Prostate gland (tissue), 2 donors: ENCODE results near the gene PRR5.

Source experiments
- POLR2A ChIP-seq: fragments of 450-650 bp; IDR thresholded peaks from one replicate; pipeline ENCODE4 v1.6.1; 2016; ENCODE audit warnings: antibody characterized with exemption, mild to moderate bottlenecking
- TF ChIP-seq, protein P1 (sequence below), 4 experiments: fragments of 200-600 bp in 2 of 4; fragments of 450-650 bp in 2 of 4; sonication (generic) in 2 of 4; IDR thresholded peaks; 1 replicate in 3 of 4; 2 replicates in 1 of 4; pipeline ENCODE4 v1.5.1; 2016 to 2019; ENCODE audit warnings: antibody characterized with exemption in 4 of 4, mild to moderate bottlenecking in 2 of 4, moderate library complexity in 2 of 4

DNA sequence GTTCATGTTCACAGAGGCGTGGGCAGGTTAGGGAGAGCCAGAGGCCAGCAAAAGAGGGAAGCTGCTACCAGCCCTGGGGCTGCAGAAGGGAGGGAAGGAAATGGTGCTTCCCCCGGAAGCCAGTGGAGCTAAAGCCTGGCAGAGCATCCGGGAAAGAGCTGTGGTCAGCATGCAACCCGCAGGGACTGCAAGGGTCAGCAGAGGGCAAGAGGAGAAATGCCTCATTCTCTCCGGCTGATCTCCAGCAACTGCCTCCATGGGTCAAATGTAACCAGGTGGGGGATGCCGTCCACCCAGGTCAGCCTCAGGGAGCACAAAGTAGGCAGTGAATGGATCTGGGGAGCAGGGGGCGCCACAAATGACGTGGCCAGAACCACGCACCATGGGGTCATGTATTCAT is 36.9 kb upstream of the PRR5 start:
- TF ChIP-seq, protein P1, sequence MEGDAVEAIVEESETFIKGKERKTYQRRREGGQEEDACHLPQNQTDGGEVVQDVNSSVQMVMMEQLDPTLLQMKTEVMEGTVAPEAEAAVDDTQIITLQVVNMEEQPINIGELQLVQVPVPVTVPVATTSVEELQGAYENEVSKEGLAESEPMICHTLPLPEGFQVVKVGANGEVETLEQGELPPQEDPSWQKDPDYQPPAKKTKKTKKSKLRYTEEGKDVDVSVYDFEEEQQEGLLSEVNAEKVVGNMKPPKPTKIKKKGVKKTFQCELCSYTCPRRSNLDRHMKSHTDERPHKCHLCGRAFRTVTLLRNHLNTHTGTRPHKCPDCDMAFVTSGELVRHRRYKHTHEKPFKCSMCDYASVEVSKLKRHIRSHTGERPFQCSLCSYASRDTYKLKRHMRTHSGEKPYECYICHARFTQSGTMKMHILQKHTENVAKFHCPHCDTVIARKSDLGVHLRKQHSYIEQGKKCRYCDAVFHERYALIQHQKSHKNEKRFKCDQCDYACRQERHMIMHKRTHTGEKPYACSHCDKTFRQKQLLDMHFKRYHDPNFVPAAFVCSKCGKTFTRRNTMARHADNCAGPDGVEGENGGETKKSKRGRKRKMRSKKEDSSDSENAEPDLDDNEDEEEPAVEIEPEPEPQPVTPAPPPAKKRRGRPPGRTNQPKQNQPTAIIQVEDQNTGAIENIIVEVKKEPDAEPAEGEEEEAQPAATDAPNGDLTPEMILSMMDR (IDR thresholded peaks at IDR 0.05), result no peak
- TF ChIP-seq POLR2A, result no peak
